Lung (tissue), 12 donors: ENCODE measurements around the gene SLC34A1. TPM values are rescaled to one million over a fixed set of nuclear protein-coding genes. Genes with fewer than 3 reads are reported as not detected.
A peak's percentile ranks its signal among the peaks of the same experiment; 100 is the strongest.

ENCODE experiments used
- ATAC-seq: fragments of 200-7000 bp; cut with Tn5 transposase; one replicate; pipeline ENCODE4 v1.9.1; 2020; ENCODE audit warnings: moderate number of reproducible peaks; ENCODE audit not compliant: insufficient read depth, low FRiP score
- DNase-seq, 3 donors: peaks; one replicate each; pipeline ENCODE4 v3.0.0-alpha.2; 2013 to 2017
- H3K27ac ChIP-seq, 2 donors: one replicate each; pipeline ENCODE4 v1.5.1; 2013; ENCODE audit warnings: mild to moderate bottlenecking in 2 of 2, moderate library complexity in 2 of 2, control low read depth in 1 of 2, inconsistent platforms in 1 of 2, low read depth in 1 of 2, low read length in 1 of 2
- H3K27me3 ChIP-seq, 3 donors: one replicate each; pipeline ENCODE4 v1.5.1; 2013; ENCODE audit warnings: low read length in 2 of 3; ENCODE audit not compliant: control insufficient read depth in 3 of 3, insufficient read depth in 3 of 3
- H3K36me3 ChIP-seq, 4 donors: one replicate each; pipeline ENCODE4 v1.5.1; 2013; ENCODE audit warnings: low read length in 4 of 4, mild to moderate bottlenecking in 1 of 4, moderate library complexity in 1 of 4; ENCODE audit not compliant: control insufficient read depth in 4 of 4, insufficient read depth in 4 of 4
- H3K4me1 ChIP-seq, 5 donors: one replicate each; pipeline ENCODE4 v1.5.1; 2013; ENCODE audit warnings: low read length in 5 of 5, mild to moderate bottlenecking in 2 of 5, moderate library complexity in 1 of 5; ENCODE audit not compliant: control insufficient read depth in 5 of 5, insufficient read depth in 5 of 5
- H3K4me3 ChIP-seq: one replicate; pipeline ENCODE4 v1.5.1; 2013; ENCODE audit warnings: mild to moderate bottlenecking, control low read depth, moderate library complexity
- H3K9ac ChIP-seq, 2 donors: one replicate each; pipeline ENCODE4 v1.5.1; 2013; ENCODE audit warnings: low read length in 2 of 2, control low read depth in 1 of 2; ENCODE audit not compliant: insufficient read depth in 1 of 2
- H3K9me3 ChIP-seq, 4 donors: one replicate each; pipeline ENCODE4 v1.5.1; 2013; ENCODE audit warnings: low read length in 3 of 4, mild to moderate bottlenecking in 1 of 4, moderate library complexity in 1 of 4; ENCODE audit not compliant: control insufficient read depth in 4 of 4, insufficient read depth in 3 of 4
- CTCF ChIP-seq: IDR thresholded peaks from 2 replicates; pipeline ENCODE4 v1.5.1; 2012; ENCODE audit warnings: mild to moderate bottlenecking; ENCODE audit errors: control extremely low read depth, extremely low read depth
- WGBS, 2 donors: extraction: QIAGEN DNeasy Blood & Tissue Kit; methylation state at CpG; one replicate each; pipeline ENCODE4 v1.1.7; 2013; 5-methylcytosine and 5-hydroxymethylcytosine counted together
- polyA plus RNA-seq, 2 donors: library from polyadenylated mRNA; stranded (reverse); fragments of 200-250 nt; gene quantifications; one replicate each; pipeline ENCODE4 v1.2.1, GENCODE V29; 2013
- total RNA-seq, 2 donors: library from RNA; depleted of rRNA in 1 of 2; stranded (reverse); fragments of >200 nt in 1 of 2; gene quantifications; one replicate each; pipeline ENCODE4 v1.2.1, GENCODE V29; 2014 to 2021
- donor health status: control.
- donor health status: control.
- donor health status: Bipolar disorder and iron deficiency.
- donor health status: healthy.
- donor health status: DM: yes; HTN: yes; CAD: no.

Gene SLC34A1
- total and polyA plus RNA-seq, 4 donors: 0.02 TPM; not detected in 3

GRCh38 chr5:177361418-177362291, 22.6 kb upstream of the SLC34A1 start:
- Histone ChIP-seq H3K27ac (no peak overlapping the region), H3K27me3 (peaks cover 0 to 3% (median 0%) of the 10 kb centered on the region in 3 donors), H3K4me3 (no peak overlapping the region), H3K9me3 (no peaks in the 10 kb centered on the region), H3K9ac (no peak overlapping the region), H3K4me1 (peaks cover 0 to 17% (median 6%) of the 10 kb centered on the region in 5 donors), H3K36me3 (no peaks in the 10 kb centered on the region)
- DNase-seq (no peak), ATAC-seq (no peak)
- TF ChIP-seq CTCF: no peak
- WGBS, 2 donors: 30 to 70% methylated on average over 6 of the region's 6 CpGs

GRCh38 chr5:177362292-177362609, 22.0 kb upstream of the SLC34A1 start:
- Histone ChIP-seq H3K4me1 (peaks cover 0 to 17% (median 6%) of the 10 kb centered on the region in 5 donors), H3K9me3 (no peaks in the 10 kb centered on the region), H3K27ac (no peak overlapping the region), H3K9ac (no peak overlapping the region), H3K36me3 (no peaks in the 10 kb centered on the region), H3K4me3 (no peak overlapping the region), H3K27me3 (peaks cover 0 to 3% (median 0%) of the 10 kb centered on the region in 3 donors)
- no peak for TF ChIP-seq CTCF
- 50 to 56% methylated on average over 8 of the region's 8 CpGs for whole genome bisulfite sequencing, 2 donors
- no peak for DNase-seq
- ATAC-seq: no peak

- H3K4me1 ChIP-seq: peaks cover 0 to 24% (median 6%) of the 10 kb centered on the region in 5 donors
- peak overlapping the region in 1 of 2 donors; percentile 21 for H3K27ac ChIP-seq
- ATAC-seq (peak; percentile 67), DNase-seq (peak; percentile 49 to 64 (median 59))
- no peaks in the 10 kb centered on the region for H3K9me3 ChIP-seq
- no peak overlapping the region for H3K4me3 ChIP-seq
- H3K27me3 ChIP-seq: peaks cover 0 to 3% (median 0%) of the 10 kb centered on the region in 3 donors
- WGBS, 2 donors: 11 to 13% methylated on average over 45 to 59 of the region's 59 CpGs
- H3K9ac ChIP-seq: no peak overlapping the region
- no peaks in the 10 kb centered on the region for H3K36me3 ChIP-seq
- no peak for TF ChIP-seq CTCF
Measured at GRCh38 chr5:177362610-177363507, 21.4 kb upstream of the SLC34A1 start.
